ENCODE measurements around the gene GPR156.

GRCh38 chr3:120177707-120178306 lies 107.2 kb downstream of the GPR156 start:
- TF ChIP-seq EZH2 (IDR thresholded peaks at IDR 0.05; ENCODE audit: insufficient read depth, poor library complexity, severe bottlenecking), result no peak
- TF ChIP-seq EZH2phosphoT487 (IDR thresholded peaks at IDR 0.05; ENCODE audit: insufficient read depth, low read depth), result no peak
